Inflammatory macrophage treated with lipopolysaccharide for 1 hour (primary cell): ENCODE measurements around the gene OGA.
"Not testable (repeated sequence)": the region's sequence is repeated elsewhere in the genome, so short reads cannot be mapped to it uniquely, and the experiment has no call there.

ENCODE experiments used
- DNase-seq, 2 donors: peaks; one replicate each; pipeline ENCODE4 v3.0.0-alpha.2; 2020 to 2022

Gene OGA

GRCh38 chr10:101797403-101798059, 20.7 kb downstream of the OGA start:
- no peak for DNase-seq

GRCh38 chr10:101793526-101793925, 24.7 kb downstream of the OGA start:
- no peak for DNase-seq

- DNase-seq, result no peak
Measured at GRCh38 chr10:101789686-101790085, 28.6 kb downstream of the OGA start.

- not testable (repeated sequence) for DNase-seq
Measured at GRCh38 chr10:101789231-101789630, 29.0 kb downstream of the OGA start.

GRCh38 chr10:101785801-101786200, 32.4 kb downstream of the OGA start:
- no peak for DNase-seq

- no peak for DNase-seq
Measured at GRCh38 chr10:101784558-101784957, 33.7 kb downstream of the OGA start.

GRCh38 chr10:101783736-101784118, 34.5 kb downstream of the OGA start:
- no peak for DNase-seq

- DNase-seq, result peak; percentile 59 to 73
Measured at GRCh38 chr10:101782811-101783735, 35.2 kb downstream of the OGA start, which contains the start of gene NPM3. Gene NPM3, minus strand, starts transcription at chr10:101783446. Its CDS starts 56 bp downstream, at chr10:101783390.

GRCh38 chr10:101781984-101782810, 36.0 kb downstream of the OGA start:
- no peak for DNase-seq

GRCh38 chr10:101781655-101781983, 36.6 kb downstream of the OGA start:
- no peak for DNase-seq

- DNase-seq, result peak; percentile 41 to 81
Measured at GRCh38 chr10:101780818-101781654, 37.2 kb downstream of the OGA start.

GRCh38 chr10:101780187-101780817, 37.9 kb downstream of the OGA start:
- DNase-seq, result no peak

- peak; percentile 53 to 91 for DNase-seq
Measured at GRCh38 chr10:101779544-101780186, 38.6 kb downstream of the OGA start.

- peak; percentile 7 to 14 for DNase-seq
Measured at GRCh38 chr10:101778781-101779543, 39.3 kb downstream of the OGA start.

GRCh38 chr10:101778151-101778780, 40.0 kb downstream of the OGA start:
- DNase-seq, result no peak

- no peak for DNase-seq
Measured at GRCh38 chr10:101777619-101778145, 40.6 kb downstream of the OGA start.

- DNase-seq, result no peak
Measured at GRCh38 chr10:101776161-101776817, 42.0 kb downstream of the OGA start.

GRCh38 chr10:101775273-101776160, 42.7 kb downstream of the OGA start, which contains the start of gene FGF8:
Gene FGF8, minus strand, starts transcription at chr10:101776114. Its CDS starts 214 bp downstream, at chr10:101775900.
- DNase-seq, result no peak
